Body of pancreas (tissue), 4 donors: ENCODE measurements around the gene MOSMO. TPM values are rescaled to one million over a fixed set of nuclear protein-coding genes. Genes with fewer than 3 reads are reported as not detected.

Experiments
- ATAC-seq: fragments of 150-250 bp; one replicate; pipeline ENCODE4 v1.9.1; 2016
- DNase-seq, 4 donors: peaks; one replicate each; pipeline ENCODE4 v3.0.0-alpha.2; 2019
- H3K27ac ChIP-seq, 4 donors: fragments of 200-600 bp; sonication (generic); 1 replicate in 3 of 4; 2 replicates in 1 of 4; pipeline versions ENCODE4 v1.5.1 to v1.6.1; 2016 to 2019; ENCODE audit warnings: mild to moderate bottlenecking in 1 of 4, mixed read lengths in 1 of 4, moderate library complexity in 1 of 4
- H3K27me3 ChIP-seq, 2 donors: fragments of 200-600 bp; sonication (generic); one replicate each; pipeline ENCODE4 v1.6.0; 2016; ENCODE audit warnings: mild to moderate bottlenecking in 1 of 2
- H3K36me3 ChIP-seq, 2 donors: fragments of 200-600 bp; sonication (generic); replicated peaks in 1 of 2; 2 replicates each; pipeline ENCODE4 v1.5.1; 2016; ENCODE audit warnings: low read depth in 2 of 2; ENCODE audit not compliant: insufficient read depth in 1 of 2
- H3K4me1 ChIP-seq: fragments of 200-600 bp; sonication (generic); one replicate; pipeline ENCODE4 v1.6.0; 2016
- H3K4me3 ChIP-seq, 2 donors: fragments of 200-600 bp; sonication (generic); 1 replicate in 1 of 2; 2 replicates in 1 of 2; pipeline ENCODE4 v1.5.1; 2016 to 2019
- H3K9me3 ChIP-seq, 3 donors: fragments of 200-600 bp; sonication (generic); 1 replicate in 2 of 3; 2 replicates in 1 of 3; pipeline ENCODE4 v1.5.1; 2016
- CTCF ChIP-seq, 7 experiments: fragments of 450-650 bp in 4 of 7; fragments of 200-600 bp in 3 of 7; sonication (generic) in 3 of 7; IDR thresholded peaks; one replicate each; pipeline ENCODE4 v1.5.1; 2016 to 2019; ENCODE audit warnings: antibody characterized with exemption in 7 of 7
- POLR2A ChIP-seq, 3 donors: fragments of 450-650 bp; IDR thresholded peaks; one replicate each; pipeline ENCODE4 v1.6.1; 2016; ENCODE audit warnings: antibody characterized with exemption in 3 of 3, mild to moderate bottlenecking in 2 of 3
- WGBS, 2 donors: methylation state at CpG; one replicate each; pipeline ENCODE4 v1.1.5; 2017; 5-methylcytosine and 5-hydroxymethylcytosine counted together
- intact Hi-C: fragments of 100-400 bp; cut with DNase I; formaldehyde crosslinking; loops from one replicate; pipeline ENCODE4 v1.15.1; 2023
- total RNA-seq, 2 donors: library from RNA; depleted of rRNA; stranded (reverse); fragments of >200 nt; gene quantifications; one replicate each; pipeline ENCODE4 v1.1.0, GENCODE V29; 2016

MOSMO gene
- total RNA-seq, 2 donors from 2014 or later: 3.6 to 13.2 TPM

- H3K27ac ChIP-seq: no peak overlapping the region
- TF ChIP-seq POLR2A (IDR thresholded peaks at IDR 0.05): no peak
- H3K36me3 ChIP-seq: no peaks in the 10 kb centered on the region
- 74 to 85% methylated on average over 5 of the region's 5 CpGs for WGBS, 2 donors
- no peak for DNase-seq
- H3K4me3 ChIP-seq: no peak overlapping the region
- no peak for ATAC-seq
- no peaks in the 10 kb centered on the region for H3K27me3 ChIP-seq
- no peaks in the 10 kb centered on the region for H3K9me3 ChIP-seq
- intact Hi-C loops: no loop called here
- H3K4me1 ChIP-seq: no peaks in the 10 kb centered on the region
Observed at GRCh38 chr16:22054847-22055590, 47.1 kb downstream of the MOSMO start.

DNA sequence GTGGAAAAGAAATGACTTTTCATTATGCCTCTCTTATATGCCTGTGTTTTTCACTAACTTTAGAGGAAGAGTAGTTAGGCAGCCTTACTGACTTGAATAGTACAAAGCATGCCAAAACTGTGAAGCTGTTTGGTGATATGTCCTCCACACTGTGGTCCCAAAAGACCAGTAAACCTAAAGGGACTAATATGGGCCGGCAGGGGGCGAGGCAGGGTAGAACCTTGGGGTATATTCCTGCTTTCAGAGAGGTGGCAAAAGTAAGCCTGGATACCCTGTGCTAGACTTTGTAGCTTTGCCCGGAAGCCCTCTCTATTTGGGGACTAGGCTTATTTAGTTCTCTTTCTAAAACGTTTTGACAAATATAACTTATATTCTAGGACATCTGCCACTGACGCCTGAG lies 48.0 kb downstream of the MOSMO start:
- H3K4me3 ChIP-seq: no peak overlapping the region
- DNase-seq (peak in 2 of 4 donors; percentile 4 to 21), ATAC-seq (no peak)
- no peaks in the 10 kb centered on the region for H3K9me3 ChIP-seq
- TF ChIP-seq CTCF (IDR thresholded peaks at IDR 0.05): peak in 1 of 7 experiments; percentile 5
- TF ChIP-seq POLR2A (IDR thresholded peaks at IDR 0.05): no peak
- H3K27me3 ChIP-seq: no peaks in the 10 kb centered on the region
- 67 to 72% methylated on average over 5 of the region's 5 CpGs for WGBS, 2 donors
- intact Hi-C loops: no loop called here
- H3K4me1 ChIP-seq: no peaks in the 10 kb centered on the region
- H3K36me3 ChIP-seq: no peaks in the 10 kb centered on the region
- H3K27ac ChIP-seq: no peak overlapping the region

GRCh38 chr16:22063888-22064467 lies 56.1 kb downstream of the MOSMO start:
- no peaks in the 10 kb centered on the region for H3K4me1 ChIP-seq
- ATAC-seq (no peak), DNase-seq (no peak)
- TF ChIP-seq CTCF (IDR thresholded peaks at IDR 0.05) (no peak), POLR2A (IDR thresholded peaks at IDR 0.05) (no peak)
- no peaks in the 10 kb centered on the region for H3K9me3 ChIP-seq
- H3K27ac ChIP-seq: no peak overlapping the region
- intact Hi-C loops: no loop called here
- no peaks in the 10 kb centered on the region for H3K27me3 ChIP-seq
- no peaks in the 10 kb centered on the region for H3K36me3 ChIP-seq
- 84 to 87% methylated on average over 1 of the region's 1 CpG for WGBS, 2 donors
- H3K4me3 ChIP-seq: no peak overlapping the region

DNA sequence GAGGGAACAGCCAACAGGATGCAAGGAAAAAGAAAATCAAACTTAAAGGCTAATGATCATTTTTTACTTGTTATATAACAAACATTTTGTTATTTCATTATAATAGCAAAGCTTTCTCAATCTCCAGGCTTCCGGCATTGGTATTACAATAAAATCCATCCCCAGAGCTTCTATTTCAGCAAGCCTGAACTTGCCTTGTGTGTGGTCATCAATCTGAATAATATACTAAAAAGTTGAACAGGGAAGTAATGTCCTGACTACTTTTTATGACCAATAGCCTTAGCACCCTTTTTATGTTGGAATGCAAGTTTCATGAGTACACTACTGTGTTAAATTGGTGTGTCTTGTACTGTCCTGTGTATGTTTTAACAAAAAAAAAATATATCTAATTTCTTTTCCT lies 57.3 kb downstream of the MOSMO start:
- Histone ChIP-seq H3K9me3 (no peaks in the 10 kb centered on the region), H3K4me3 (no peak overlapping the region), H3K4me1 (no peaks in the 10 kb centered on the region), H3K36me3 (no peaks in the 10 kb centered on the region), H3K27me3 (no peaks in the 10 kb centered on the region), H3K27ac (no peak overlapping the region)
- intact Hi-C loops: no loop called here
- ATAC-seq (no peak), DNase-seq (no peak)
- 90 to 97% methylated on average over 1 of the region's 1 CpG for WGBS, 2 donors
- TF ChIP-seq POLR2A (IDR thresholded peaks at IDR 0.05) (no peak), CTCF (IDR thresholded peaks at IDR 0.05) (no peak)

DNA sequence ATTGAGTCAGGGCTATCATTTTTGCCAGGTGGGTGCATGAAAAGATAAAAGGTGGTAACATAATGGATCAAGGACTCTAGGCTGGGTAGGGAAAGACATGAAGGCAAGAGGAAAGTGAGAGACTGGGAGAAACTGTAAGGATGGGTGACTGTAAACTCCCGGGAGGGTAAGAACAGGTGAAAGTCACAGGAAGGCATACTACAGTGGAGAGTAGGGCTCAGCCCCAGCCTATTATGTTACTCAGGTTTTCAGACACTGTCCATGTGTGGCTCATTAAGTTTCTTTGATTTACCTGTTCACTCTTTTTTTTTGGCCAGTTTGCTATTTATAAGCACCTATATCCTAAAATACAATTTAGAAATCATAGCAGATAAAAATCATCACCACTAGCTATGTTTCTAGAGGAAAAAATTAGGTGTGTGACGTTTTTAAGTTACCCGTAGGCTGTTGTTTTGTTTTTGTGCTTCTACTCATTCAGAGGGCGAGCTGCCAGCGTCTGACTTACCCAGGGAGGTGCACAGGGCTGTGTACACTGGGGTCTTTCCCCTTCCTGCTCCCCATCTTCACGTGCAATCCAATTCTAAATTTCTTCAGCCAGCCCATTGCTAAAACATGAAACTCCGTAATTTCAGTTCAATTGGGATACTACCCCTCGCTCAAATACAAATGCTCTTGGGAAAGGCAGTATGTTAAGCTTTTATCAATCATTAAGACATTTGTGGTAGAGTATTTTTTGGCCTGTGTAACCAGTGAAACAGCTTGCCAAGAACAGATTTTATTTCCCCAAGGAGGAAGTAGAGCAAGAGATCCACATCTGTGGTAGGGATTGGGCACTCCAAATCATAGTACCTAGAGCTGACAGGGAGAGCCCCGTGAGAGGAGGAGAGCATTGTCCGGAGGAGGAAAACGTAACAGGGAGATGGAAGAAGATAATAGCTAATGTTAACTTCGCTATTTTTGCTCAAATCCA lies 62.7 kb downstream of the MOSMO start:
- Histone ChIP-seq H3K4me3 (no peak overlapping the region), H3K9me3 (no peaks in the 10 kb centered on the region), H3K4me1 (no peaks in the 10 kb centered on the region), H3K27me3 (no peaks in the 10 kb centered on the region), H3K36me3 (no peaks in the 10 kb centered on the region), H3K27ac (peak overlapping the region in 2 of 4 donors; percentile 24 to 33)
- WGBS, 2 donors: 53 to 60% methylated on average over 12 of the region's 12 CpGs
- DNase-seq (peak in 2 of 4 donors; percentile 3 to 38), ATAC-seq (peak; percentile 55)
- no peak for TF ChIP-seq CTCF (IDR thresholded peaks at IDR 0.05)
- no peak for TF ChIP-seq POLR2A (IDR thresholded peaks at IDR 0.05)
- intact Hi-C loops: no loop called here
